Gastroesophageal sphincter (tissue), 2 donors: ENCODE measurements around the gene HILPDA.
"Not testable (repeated sequence)": the region's sequence is repeated elsewhere in the genome, so short reads cannot be mapped to it uniquely, and the experiment has no call there.

Experiments used
- POLR2A ChIP-seq, 2 donors: fragments of 450-650 bp; IDR thresholded peaks; one replicate each; pipeline ENCODE4 v1.6.1; 2017; ENCODE audit warnings: antibody characterized with exemption in 2 of 2, mild to moderate bottlenecking in 2 of 2, moderate library complexity in 1 of 2
- POLR2AphosphoS5 ChIP-seq: sonication (generic); formaldehyde crosslinking; IDR thresholded peaks from one replicate; pipeline ENCODE4 v1.6.1; 2017; ENCODE audit warnings: antibody characterized with exemption

- not testable (repeated sequence) for TF ChIP-seq POLR2AphosphoS5; POLR2A (IDR thresholded peaks at IDR 0.05)
Measured at GRCh38 chr7:128457385-128457784, 1.7 kb downstream of the HILPDA start.
